Testis (tissue), 2 donors: ENCODE results near the gene HORMAD1.

Experiments
- CTCF ChIP-seq, 3 experiments: fragments of 450-650 bp in 2 of 3; fragments of 200-600 bp in 1 of 3; sonication (generic) in 1 of 3; IDR thresholded peaks; one replicate each; pipeline ENCODE4 v1.5.1; 2016 to 2019; ENCODE audit warnings: antibody characterized with exemption in 3 of 3, mild to moderate bottlenecking in 2 of 3, moderate library complexity in 1 of 3
- POLR2A ChIP-seq: fragments of 450-650 bp; IDR thresholded peaks from one replicate; pipeline ENCODE4 v1.6.1; 2017; ENCODE audit warnings: antibody characterized with exemption, mild to moderate bottlenecking, moderate library complexity

- TF ChIP-seq CTCF (IDR thresholded peaks at IDR 0.05) (no peak), POLR2A (no peak)
These were observed 3.6 kb upstream of the HORMAD1 start for GRCh38 chr1:150724336-150724735.
